ENCODE data around the gene BCKDHB.

The BCKDHB gene

DNA sequence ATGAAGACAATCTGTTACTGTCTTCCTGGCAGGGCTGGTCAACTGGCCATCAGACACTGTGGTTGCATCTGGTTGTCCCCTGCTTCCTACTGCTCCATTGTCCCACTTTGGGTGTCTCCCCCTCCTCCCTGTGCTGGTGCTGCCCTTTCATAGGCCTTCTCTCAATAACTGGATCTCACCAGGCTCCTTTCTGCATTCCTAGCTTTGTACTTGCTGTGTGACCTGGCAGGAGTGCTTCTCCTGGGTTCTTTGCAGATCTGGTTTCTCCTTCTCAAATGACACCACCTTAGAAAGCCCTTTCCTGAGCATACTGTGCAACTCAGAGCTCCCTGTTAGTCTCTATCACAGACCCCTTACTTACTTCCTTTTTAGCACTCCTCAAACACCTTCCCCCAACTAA lies 223.0 kb downstream of the BCKDHB start:
- TF ChIP-seq CTCF (conservative IDR thresholded peaks at IDR 0.05; ENCODE audit: control insufficient read depth, insufficient read depth, low read depth, low read length): no peak
- no peak overlapping the region for H3K4me3 ChIP-seq (ENCODE audit: control insufficient read depth, low read depth, low read length)
- no peak for DNase-seq (ENCODE audit: low read depth)

DNA sequence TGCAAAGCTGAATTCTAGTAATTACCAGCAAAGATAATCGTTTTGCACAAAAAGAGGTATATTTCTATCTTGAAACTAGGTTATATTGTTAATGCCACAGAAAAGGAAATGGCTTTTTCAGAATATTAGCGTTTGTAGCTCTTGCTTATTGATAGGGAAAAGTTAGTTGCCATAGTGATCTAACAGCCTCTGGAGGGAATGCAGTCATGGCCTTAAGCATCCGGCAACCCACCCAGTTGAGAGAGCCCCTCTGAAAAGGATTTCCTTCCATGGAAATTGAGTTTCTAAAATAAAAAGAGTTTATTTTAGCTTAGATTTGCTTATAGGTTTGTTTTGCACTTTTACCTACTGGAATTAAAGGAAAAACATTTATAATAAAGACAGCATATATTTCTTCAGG lies 224.5 kb downstream of the BCKDHB start:
- no peak for DNase-seq (ENCODE audit: low read depth)
- no peak for TF ChIP-seq CTCF (conservative IDR thresholded peaks at IDR 0.05; ENCODE audit: control insufficient read depth, insufficient read depth, low read depth, low read length)
- no peak overlapping the region for H3K4me3 ChIP-seq (ENCODE audit: control insufficient read depth, low read depth, low read length)

DNA sequence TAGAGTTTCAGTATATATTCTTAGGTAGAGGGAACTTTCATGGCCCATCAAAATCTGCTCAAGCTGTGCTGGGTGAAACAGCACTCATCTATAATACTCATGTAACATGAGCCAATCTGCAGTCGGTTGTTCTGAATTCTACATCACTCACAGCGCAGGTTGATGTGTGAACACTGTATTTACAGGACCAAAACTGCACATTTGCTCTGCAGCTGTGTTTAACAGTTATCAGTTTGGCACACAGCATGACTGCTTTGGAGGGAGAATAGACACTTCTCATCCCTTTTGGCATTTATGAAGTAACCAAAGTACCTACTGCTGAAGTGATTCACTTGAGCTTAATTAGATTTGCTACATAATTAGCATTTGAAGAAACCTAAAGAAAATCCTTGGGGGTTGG lies 225.1 kb downstream of the BCKDHB start:
- TF ChIP-seq CTCF (conservative IDR thresholded peaks at IDR 0.05; ENCODE audit: control insufficient read depth, insufficient read depth, low read depth, low read length): no peak
- no peak for DNase-seq (ENCODE audit: low read depth)
- no peak overlapping the region for H3K4me3 ChIP-seq (ENCODE audit: control insufficient read depth, low read depth, low read length)

DNA sequence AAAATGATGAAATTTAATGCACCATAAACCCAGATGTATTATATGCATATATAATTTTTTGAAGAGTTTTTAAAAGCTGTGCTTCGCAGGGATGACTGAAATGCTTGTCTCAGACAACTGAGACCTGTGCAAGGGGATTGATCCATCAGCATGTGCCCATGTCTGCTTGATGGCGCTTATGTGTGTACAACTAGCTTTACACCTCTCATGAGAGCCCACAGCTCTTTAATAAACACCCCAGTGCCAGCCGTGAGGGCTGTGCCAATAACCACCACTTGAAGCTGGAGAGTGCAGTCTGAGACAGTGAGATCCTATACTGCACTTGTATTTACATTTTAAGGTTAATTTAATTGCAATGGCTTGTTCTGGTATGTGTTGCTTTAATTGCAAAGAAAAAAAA lies 225.5 kb downstream of the BCKDHB start:
- TF ChIP-seq CTCF (conservative IDR thresholded peaks at IDR 0.05; ENCODE audit: control insufficient read depth, insufficient read depth, low read depth, low read length): no peak
- DNase-seq (ENCODE audit: low read depth): no peak

DNA sequence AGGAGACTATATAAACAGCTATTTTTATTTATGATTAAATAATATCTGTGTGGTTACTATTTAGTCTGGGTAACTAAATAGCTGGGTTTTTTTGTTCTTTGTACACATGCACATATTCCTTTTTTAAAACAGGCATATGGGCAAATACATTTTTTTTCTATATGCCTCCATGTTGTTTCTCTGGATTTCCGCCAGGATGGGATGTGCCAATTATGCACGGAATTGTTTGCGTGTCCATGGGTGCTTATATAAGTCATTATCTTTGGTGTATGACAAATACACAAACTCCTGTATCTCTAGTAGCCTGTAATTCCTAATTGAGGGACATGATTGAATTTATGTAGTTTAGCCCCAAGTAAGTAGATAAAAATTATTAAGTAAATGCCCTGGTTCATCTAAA lies 226.9 kb downstream of the BCKDHB start:
- no peak overlapping the region for H3K4me3 ChIP-seq (ENCODE audit: control insufficient read depth, low read depth, low read length)
- TF ChIP-seq CTCF (conservative IDR thresholded peaks at IDR 0.05; ENCODE audit: control insufficient read depth, insufficient read depth, low read depth, low read length): no peak
- DNase-seq (ENCODE audit: low read depth): no peak

More for the DNA sequence above, 225.5 kb downstream of the BCKDHB start:
- no peak overlapping the region for H3K4me3 ChIP-seq (ENCODE audit: control insufficient read depth, low read depth, low read length)

DNA sequence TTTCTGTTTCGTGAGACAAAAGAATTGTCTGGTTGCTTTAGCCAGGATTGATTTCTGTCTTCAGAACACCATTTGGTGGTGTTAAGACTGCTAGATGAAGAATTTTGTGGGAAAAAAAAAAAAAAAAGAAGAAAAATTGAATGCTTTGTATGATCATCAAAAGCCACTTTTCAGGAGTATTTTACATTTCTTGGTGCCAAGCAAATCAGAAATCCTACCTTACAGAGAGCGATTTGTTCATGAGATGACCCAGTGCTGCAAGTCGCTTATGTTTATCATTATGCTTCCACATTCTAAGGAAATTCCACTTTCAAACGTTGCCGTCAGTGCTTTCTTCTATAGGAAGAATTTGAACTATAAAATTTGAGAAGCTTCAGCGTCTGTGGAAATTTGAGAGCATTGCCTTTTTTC lies 228.7 kb downstream of the BCKDHB start:
- TF ChIP-seq CTCF (conservative IDR thresholded peaks at IDR 0.05; ENCODE audit: control insufficient read depth, insufficient read depth, low read depth, low read length): no peak
- DNase-seq (ENCODE audit: low read depth): no peak
- no peak overlapping the region for H3K4me3 ChIP-seq (ENCODE audit: control insufficient read depth, low read depth, low read length)

DNA sequence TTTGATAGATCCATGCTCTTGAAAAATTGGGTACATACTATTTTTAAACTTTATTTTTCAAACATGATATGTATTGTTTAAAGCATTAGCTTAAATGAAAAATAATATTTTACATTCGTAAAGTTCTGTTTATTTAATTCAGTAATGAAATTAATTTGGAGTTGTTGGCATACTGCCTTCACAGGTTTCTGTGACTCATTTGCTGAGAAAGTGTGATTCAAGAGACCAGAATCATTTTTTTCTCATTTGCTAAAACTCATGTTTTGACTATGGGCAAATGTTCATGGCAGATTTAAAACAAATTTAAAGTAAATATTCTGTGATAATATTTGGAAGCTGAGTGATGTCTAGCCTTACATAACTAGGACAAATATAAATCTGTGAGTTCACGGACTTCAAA lies 230.4 kb downstream of the BCKDHB start:
- no peak overlapping the region for H3K4me3 ChIP-seq (ENCODE audit: control insufficient read depth, low read depth, low read length)
- peak; percentile 37 for DNase-seq (ENCODE audit: low read depth)
- no peak for TF ChIP-seq CTCF (conservative IDR thresholded peaks at IDR 0.05; ENCODE audit: control insufficient read depth, insufficient read depth, low read depth, low read length)
